Neural cell (in vitro differentiated cells): ENCODE measurements around the gene SMIM26. TPM values are rescaled to one million over a fixed set of nuclear protein-coding genes. Genes with fewer than 3 reads are reported as not detected.

ENCODE experiments used
- H2AFZ ChIP-seq: fragments of 200-600, 300-800 bp; sonication (generic), shearing (Covaris generic); 2 replicates; pipeline ENCODE4 v1.6.0; 2014; ENCODE audit warnings: low read depth, mild to moderate bottlenecking, antibody characterized with exemption, low read length, moderate library complexity
- H3F3A ChIP-seq: fragments of 200-600 bp; shearing (Covaris generic); 2 replicates; pipeline ENCODE4 v1.6.1; 2016; ENCODE audit warnings: mild to moderate bottlenecking, moderate library complexity, mixed read lengths, antibody characterized with exemption, low read length; ENCODE audit not compliant: insufficient read depth, poor library complexity, severe bottlenecking
- H3K27ac ChIP-seq: fragments of 200-600, 300-800 bp; sonication (generic), shearing (Covaris generic); 2 replicates; pipeline ENCODE4 v1.5.1; 2014; ENCODE audit warnings: mild to moderate bottlenecking, low read length, moderate library complexity
- H3K27me3 ChIP-seq: fragments of 300-800, 200-600 bp; sonication (generic), shearing (Covaris generic); 2 replicates; pipeline ENCODE4 v1.6.0; 2014; ENCODE audit warnings: mild to moderate bottlenecking, low read depth, low read length, moderate library complexity; ENCODE audit not compliant: insufficient read depth
- H3K36me3 ChIP-seq: fragments of 300-800, 200-600 bp; sonication (generic), shearing (Covaris generic); 2 replicates; pipeline ENCODE4 v1.5.1; 2014; ENCODE audit warnings: mild to moderate bottlenecking, antibody characterized with exemption, low read length, moderate library complexity; ENCODE audit not compliant: insufficient read depth
- H3K4me2 ChIP-seq: fragments of 300-800, 200-600 bp; sonication (generic), shearing (Covaris generic); 2 replicates; pipeline ENCODE4 v1.6.0; 2014; ENCODE audit warnings: mild to moderate bottlenecking, low read length
- H3K4me3 ChIP-seq: fragments of 300-800, 200-600 bp; sonication (generic), shearing (Covaris generic); 2 replicates; pipeline ENCODE4 v1.5.1; 2014; ENCODE audit warnings: mild to moderate bottlenecking, low read length, moderate library complexity
- H3K79me2 ChIP-seq: fragments of 200-600 bp; shearing (Covaris generic); replicated peaks from 2 replicates; pipeline ENCODE4 v1.6.0; 2014; ENCODE audit warnings: mild to moderate bottlenecking, low read length, moderate library complexity; ENCODE audit not compliant: insufficient read depth
- H3K9ac ChIP-seq: fragments of 300-800, 200-600 bp; sonication (generic), shearing (Covaris generic); 2 replicates; pipeline ENCODE4 v1.6.1; 2016; ENCODE audit warnings: mild to moderate bottlenecking, low read length, mixed read lengths
- H3K9me2 ChIP-seq: fragments of 200-600 bp; shearing (Covaris generic); 2 replicates; pipeline ENCODE4 v1.6.1; 2016; ENCODE audit warnings: mild to moderate bottlenecking, low read length, mixed read lengths; ENCODE audit not compliant: insufficient read depth
- H3K9me3 ChIP-seq: fragments of 200-600, 300-800 bp; sonication (generic), shearing (Covaris generic); 2 replicates; pipeline ENCODE4 v1.6.1; 2016; ENCODE audit warnings: mild to moderate bottlenecking, mixed run types, low read length, moderate library complexity, mixed read lengths
- H4K20me1 ChIP-seq: fragments of 200-600 bp; shearing (Covaris generic); 2 replicates; pipeline ENCODE4 v1.6.1; 2016; ENCODE audit warnings: mild to moderate bottlenecking, mixed run types; ENCODE audit not compliant: insufficient read depth
- CTCF ChIP-seq: fragments of 450-650 bp; IDR thresholded peaks from 2 replicates; pipeline ENCODE4 v1.5.1; 2014; ENCODE audit warnings: antibody characterized with exemption, mild to moderate bottlenecking, moderate library complexity; ENCODE audit not compliant: poor library complexity, severe bottlenecking
- EP300 ChIP-seq: fragments of 450-650 bp; conservative IDR thresholded peaks from 2 replicates; pipeline ENCODE4 v1.6.1; 2014; ENCODE audit warnings: antibody characterized with exemption, mild to moderate bottlenecking, moderate library complexity; ENCODE audit not compliant: poor library complexity, severe bottlenecking
- EZH2 ChIP-seq: fragments of 200-600, 300-800 bp; shearing (Covaris generic), sonication (generic); IDR thresholded peaks from 2 replicates; pipeline ENCODE4 v1.6.1; 2014; ENCODE audit warnings: antibody characterized with exemption, low read length, borderline replicate concordance, mild to moderate bottlenecking; ENCODE audit not compliant: insufficient read depth, poor library complexity, severe bottlenecking
- MXI1 ChIP-seq: fragments of 450-650 bp; conservative IDR thresholded peaks from 2 replicates; pipeline ENCODE4 v1.6.1; 2014; ENCODE audit warnings: antibody characterized with exemption, mild to moderate bottlenecking; ENCODE audit not compliant: poor library complexity, severe bottlenecking
- POLR2AphosphoS5 ChIP-seq: IDR thresholded peaks from 2 replicates; pipeline ENCODE4 v1.6.1; 2012
- RAD21 ChIP-seq: fragments of 450-650 bp; conservative IDR thresholded peaks from 2 replicates; pipeline ENCODE4 v1.6.1; 2014; ENCODE audit warnings: antibody characterized with exemption, mild to moderate bottlenecking, moderate library complexity
- REST ChIP-seq: IDR thresholded peaks from 2 replicates; pipeline ENCODE4 v1.6.1; 2012; ENCODE audit warnings: borderline replicate concordance
- SMC3 ChIP-seq: fragments of 450-650 bp; conservative IDR thresholded peaks from 2 replicates; pipeline ENCODE4 v1.6.1; 2014; ENCODE audit warnings: antibody characterized with exemption, mild to moderate bottlenecking, moderate library complexity; ENCODE audit not compliant: poor library complexity
- TAF1 ChIP-seq: IDR thresholded peaks from 2 replicates; pipeline ENCODE4 v1.6.1; 2012; ENCODE audit warnings: low read depth
- polyA plus RNA-seq: library from polyadenylated mRNA; depleted of rRNA; stranded (reverse); fragments of >200 nt; gene quantifications from 2 replicates; pipeline ENCODE4 v1.2.3, GENCODE V29; 2014

The SMIM26 gene
- polyA plus RNA-seq, 1 donor from 2014 or later = 215 TPM

GRCh38 chr20:18587665-18588573 is 20.7 kb downstream of the SMIM26 start, which contains the start of gene DTD1:
DTD1 (plus strand) TSS chr20:18588054; CDS start chr20:18588073, 19 bp downstream.
- H2AFZ ChIP-seq = peak within 1 kb of the TSS; percentile 83
- no peaks in the 10 kb centered on the region for H3K27me3 ChIP-seq
- H3K27ac ChIP-seq = peak within 1 kb of the TSS; percentile 91
- TF ChIP-seq TAF1 (peak; percentile 91), POLR2AphosphoS5 (peak; percentile 69), SMC3 (peak; percentile 64), EP300 (peak; percentile 67), CTCF (peak; percentile 88), MXI1 (peak; percentile 83), EZH2 (no peak), RAD21 (peak; percentile 56), REST (peak; percentile 82)
- peak within 1 kb of the TSS; percentile 85 for H3K4me3 ChIP-seq
- peak within 1 kb of the TSS; percentile 92 for H3K9ac ChIP-seq
- no peaks in the 10 kb centered on the region for H4K20me1 ChIP-seq
- peaks cover 44% of the 10 kb centered on the region for H3K79me2 ChIP-seq
- no peaks in the 10 kb centered on the region for H3K9me2 ChIP-seq
- no peaks in the 10 kb centered on the region for H3K36me3 ChIP-seq
- no peaks in the 10 kb centered on the region for H3F3A ChIP-seq
- H3K4me2 ChIP-seq = peak within 1 kb of the TSS; percentile 97
- no peaks in the 10 kb centered on the region for H3K9me3 ChIP-seq

GRCh38 chr20:18588574-18588933 is 21.3 kb downstream of the SMIM26 start:
- no peaks in the 10 kb centered on the region for H3F3A ChIP-seq
- H3K27me3 ChIP-seq = no peaks in the 10 kb centered on the region
- H4K20me1 ChIP-seq = no peaks in the 10 kb centered on the region
- peak overlapping the region; percentile 91 for H3K27ac ChIP-seq
- peak overlapping the region; percentile 81 for H2AFZ ChIP-seq
- no peak for TF ChIP-seq REST
- peak; percentile 19 for TF ChIP-seq TAF1
- peaks cover 50% of the 10 kb centered on the region for H3K79me2 ChIP-seq
- peak overlapping the region; percentile 92 for H3K9ac ChIP-seq
- no peaks in the 10 kb centered on the region for H3K9me2 ChIP-seq
- H3K4me3 ChIP-seq = peak overlapping the region; percentile 85
- H3K4me2 ChIP-seq = peak overlapping the region; percentile 97
- H3K36me3 ChIP-seq = peaks cover 2% of the 10 kb centered on the region
- H3K9me3 ChIP-seq = no peaks in the 10 kb centered on the region
